Adrenal gland (tissue), 12 donors: ENCODE results near the gene SLC22A5. TPM values are rescaled to one million over a fixed set of nuclear protein-coding genes. Genes with fewer than 3 reads are reported as not detected.

Experiments used
- DNase-seq, 7 donors: peaks; one replicate each; pipeline ENCODE4 v3.0.0-alpha.2; 2019 to 2020
- H3K27ac ChIP-seq, 5 donors: fragments of 200-600 bp; sonication (generic) in 4 of 5; 1 replicate in 3 of 5; 2 replicates in 2 of 5; pipeline versions ENCODE4 v1.5.1 to v1.8.0; 2016 to 2020; ENCODE audit warnings: mild to moderate bottlenecking in 1 of 5
- H3K27me3 ChIP-seq: fragments of 200-600 bp; 2 replicates; pipeline ENCODE4 v1.8.0; 2021
- H3K36me3 ChIP-seq, 2 donors: fragments of 200-600 bp; replicated peaks in 1 of 2; 1 replicate in 1 of 2; 2 replicates in 1 of 2; pipeline versions ENCODE4 v1.5.1 to v1.8.0; 2018 to 2022
- H3K4me1 ChIP-seq, 2 donors: fragments of 200-600 bp; replicated peaks in 1 of 2; 1 replicate in 1 of 2; 2 replicates in 1 of 2; pipeline versions ENCODE4 v1.5.1 to v1.8.0; 2018 to 2021
- H3K4me3 ChIP-seq, 4 donors: fragments of 200-600 bp; sonication (generic) in 3 of 4; one replicate each; pipeline ENCODE4 v1.5.1; 2016 to 2018
- H3K9me3 ChIP-seq, 3 donors: fragments of 200-600 bp; sonication (generic) in 1 of 3; replicated peaks in 1 of 3; 1 replicate in 2 of 3; 2 replicates in 1 of 3; pipeline versions ENCODE4 v1.5.1 to v1.8.0; 2016 to 2021
- CTCF ChIP-seq, 6 experiments: fragments of 450-650 bp in 4 of 6; fragments of 200-600 bp in 2 of 6; sonication (generic) in 1 of 6; IDR thresholded peaks; 1 replicate in 5 of 6; 2 replicates in 1 of 6; pipeline versions ENCODE4 v1.5.1 to v1.8.0; 2016 to 2021; ENCODE audit warnings: antibody characterized with exemption in 6 of 6, mild to moderate bottlenecking in 2 of 6, moderate library complexity in 1 of 6
- POLR2A ChIP-seq, 2 donors: fragments of 450-650 bp; IDR thresholded peaks; one replicate each; pipeline ENCODE4 v1.6.1; 2017; ENCODE audit warnings: antibody characterized with exemption in 2 of 2, mild to moderate bottlenecking in 2 of 2, moderate library complexity in 1 of 2
- WGBS, 4 donors: extraction: QIAGEN DNeasy Blood & Tissue Kit in 2 of 4; methylation state at CpG; one replicate each; pipeline versions ENCODE4 v1.1.5 to v1.1.7; 2013 to 2017; 5-methylcytosine and 5-hydroxymethylcytosine counted together
- intact Hi-C, 2 donors: fragments of 100-400 bp; cut with DNase I; formaldehyde crosslinking; loops; one replicate each; pipeline versions ENCODE4 v1.14.1 to v1.15.0; 2022 to 2023
- polyA plus RNA-seq, 3 donors: library from polyadenylated mRNA; stranded (reverse); fragments of 200-250 nt in 2 of 3; fragments of 350-450 nt in 1 of 3; fragmentation: Illumina TruSeq in 1 of 3; extraction: RNeasy Lipid Tissue Mini Kit (QIAGEN cat#74804) in 1 of 3; gene quantifications; one replicate each; pipeline ENCODE4 v1.2.3, GENCODE V29; 2013 to 2014
- total RNA-seq, 9 donors: library from RNA; depleted of rRNA in 4 of 9; stranded (reverse); fragments of >200 nt in 4 of 9; fragments of 120-200 nt in 1 of 9; fragmentation: NEBNext Ultra II Directional in 1 of 9; extraction: Animal tissue kit (Norgen Biotek cat#: 25700) in 1 of 9; gene quantifications; one replicate each; pipeline versions ENCODE4 v1.1.0 to v1.2.4, GENCODE V29; 2013 to 2023
- donor health status: healthy with polysubstance abuse.
- donor health status: Bipolar disorder and iron deficiency.
- donor health status: DM: yes; HTN: yes; CAD: no.
- donor health status: DM: no; HTN: no; CAD: no.
- donor health status: DM: no; HTN: no; CAD: no.
- donor health status: DM: yes; HTN: yes; CAD: no.

The SLC22A5 gene
- total and polyA plus RNA-seq, 12 donors, result 4.4 to 24.1 (median 13.7) TPM

GRCh38 chr5:132378580-132378979, 9.1 kb downstream of the SLC22A5 start:
- intact Hi-C loops, result no loop called here
- H3K27ac ChIP-seq, result no peak overlapping the region
- WGBS, 4 donors, result 60 to 79% (median 76%) methylated on average over 1 to 3 of the region's 3 CpGs
- no peaks in the 10 kb centered on the region for H3K36me3 ChIP-seq
- no peak overlapping the region for H3K4me3 ChIP-seq
- DNase-seq, result no peak
- no peaks in the 10 kb centered on the region for H3K4me1 ChIP-seq
- no peaks in the 10 kb centered on the region for H3K27me3 ChIP-seq
- TF ChIP-seq CTCF (IDR thresholded peaks at IDR 0.05), result no peak
- no peak for TF ChIP-seq POLR2A (IDR thresholded peaks at IDR 0.05)
- no peaks in the 10 kb centered on the region for H3K9me3 ChIP-seq

- TF ChIP-seq POLR2A (IDR thresholded peaks at IDR 0.05), result no peak
- TF ChIP-seq CTCF (IDR thresholded peaks at IDR 0.05), result no peak
- Histone ChIP-seq H3K36me3 (peaks cover 0 to 8% of the 10 kb centered on the region in 2 donors), H3K4me3 (no peak overlapping the region), H3K27ac (no peak overlapping the region), H3K4me1 (no peaks in the 10 kb centered on the region), H3K9me3 (no peaks in the 10 kb centered on the region), H3K27me3 (no peaks in the 10 kb centered on the region)
- DNase-seq, result no peak
- 89 to 95% (median 93%) methylated on average over 6 of the region's 6 CpGs for WGBS, 4 donors
- intact Hi-C loops, result loop anchor here in 1 of 2 donors (10.0 kb wide), 1 partner anchor 435 kb away; the partner anchor contains the start of gene SOWAHA
These were observed 10.5 kb downstream of the SLC22A5 start for GRCh38 chr5:132380047-132380446.

- 84 to 94% (median 90%) methylated on average over 2 of the region's 2 CpGs for WGBS, 4 donors
- Histone ChIP-seq H3K9me3 (no peaks in the 10 kb centered on the region), H3K4me1 (peaks cover 0 to 4% of the 10 kb centered on the region in 2 donors), H3K4me3 (no peak overlapping the region), H3K27me3 (no peaks in the 10 kb centered on the region), H3K36me3 (peaks cover 0 to 8% of the 10 kb centered on the region in 2 donors), H3K27ac (no peak overlapping the region)
- intact Hi-C loops, result loop anchor here in 1 of 2 donors (10.0 kb wide), 1 partner anchor 434 kb away; the partner anchor contains the start of gene SOWAHA
- no peak for TF ChIP-seq POLR2A (IDR thresholded peaks at IDR 0.05)
- no peak for TF ChIP-seq CTCF (IDR thresholded peaks at IDR 0.05)
- no peak for DNase-seq
These were observed 11.2 kb downstream of the SLC22A5 start for GRCh38 chr5:132380741-132381140.

- peaks cover 0 to 12% of the 10 kb centered on the region in 2 donors for H3K4me1 ChIP-seq
- DNase-seq, result no peak
- no peak for TF ChIP-seq CTCF (IDR thresholded peaks at IDR 0.05)
- no peak for TF ChIP-seq POLR2A (IDR thresholded peaks at IDR 0.05)
- H3K36me3 ChIP-seq, result peaks cover 0 to 8% of the 10 kb centered on the region in 2 donors
- no peaks in the 10 kb centered on the region for H3K27me3 ChIP-seq
- 89 to 100% (median 95%) methylated on average over 1 of the region's 1 CpG for WGBS, 4 donors
- intact Hi-C loops, result loop anchor here in 1 of 2 donors (10.0 kb wide), 1 partner anchor 433 kb away; the partner anchor contains the start of gene SOWAHA
- H3K27ac ChIP-seq, result no peak overlapping the region
- no peaks in the 10 kb centered on the region for H3K9me3 ChIP-seq
- no peak overlapping the region for H3K4me3 ChIP-seq
These were observed 12.1 kb downstream of the SLC22A5 start for GRCh38 chr5:132381614-132382013.
